Esophagus mucosa (tissue), 1 donor: Measurements from ENCODE around the gene MRPL3. TPM values are rescaled to one million over a fixed set of nuclear protein-coding genes. Genes with fewer than 3 reads are reported as not detected.

ENCODE experiments used
- total RNA-seq: library from RNA; stranded (reverse); gene quantifications from one replicate; pipeline ENCODE4 v1.2.4, GENCODE V29; 2023
- donor health status: DM: yes; HTN: yes; CAD: no.

The MRPL3 gene
- total RNA-seq, 1 donor from 2014 or later: 65.6 TPM

Other genes with a start within 250 kb of the MRPL3 start
- gene NUDT16, start 121.2 kb downstream of the MRPL3 start, total RNA-seq: 7.7 TPM